ENCODE data around the gene MNS1.
"Not testable (repeated sequence)": the region's sequence is repeated elsewhere in the genome, so short reads cannot be mapped to it uniquely, and the experiment has no call there.

Gene MNS1

DNA sequence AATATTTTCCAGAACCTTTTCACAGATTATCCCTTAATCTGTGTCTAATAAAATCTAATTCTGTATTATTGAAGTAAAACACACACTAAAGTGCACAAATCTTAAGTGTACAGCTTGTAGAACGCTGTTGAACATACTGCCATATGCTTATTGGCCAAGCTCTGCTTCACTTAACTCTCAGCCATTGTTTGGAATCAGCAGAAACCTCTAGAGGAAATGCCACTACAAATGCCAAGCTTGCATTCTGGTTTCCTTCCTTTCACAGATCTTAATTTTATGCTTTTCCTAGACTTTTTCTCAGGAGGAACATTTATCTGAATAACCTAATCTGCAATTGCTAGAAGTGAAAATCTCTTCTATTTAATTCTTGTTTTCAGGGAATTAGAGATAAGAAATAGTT lies 10.1 kb downstream of the MNS1 start:
- DNase-seq (ENCODE audit: low read depth): no peak

DNA sequence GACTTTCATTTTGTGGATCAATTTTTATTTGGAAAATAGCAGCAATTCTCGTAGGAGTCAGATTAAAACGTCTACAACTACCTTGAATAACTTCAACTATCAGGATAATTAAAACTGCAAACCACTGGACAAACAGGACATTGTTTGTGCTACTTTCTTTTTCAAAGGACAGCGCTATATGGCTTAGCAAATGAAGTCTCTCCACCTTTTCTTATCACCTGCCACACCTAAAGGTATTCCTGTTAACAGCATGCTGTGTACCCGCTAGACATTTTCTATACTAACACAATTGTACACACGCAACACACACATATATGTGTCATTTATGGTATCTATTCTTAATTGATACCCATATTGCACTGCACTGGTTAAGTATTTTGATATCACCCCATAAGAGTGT lies 19.2 kb downstream of the MNS1 start:
- DNase-seq (ENCODE audit: low read depth): no peak

GRCh38 chr15:56442354-56442753 lies 22.6 kb downstream of the MNS1 start:
- DNase-seq (ENCODE audit: low read depth): no peak

DNA sequence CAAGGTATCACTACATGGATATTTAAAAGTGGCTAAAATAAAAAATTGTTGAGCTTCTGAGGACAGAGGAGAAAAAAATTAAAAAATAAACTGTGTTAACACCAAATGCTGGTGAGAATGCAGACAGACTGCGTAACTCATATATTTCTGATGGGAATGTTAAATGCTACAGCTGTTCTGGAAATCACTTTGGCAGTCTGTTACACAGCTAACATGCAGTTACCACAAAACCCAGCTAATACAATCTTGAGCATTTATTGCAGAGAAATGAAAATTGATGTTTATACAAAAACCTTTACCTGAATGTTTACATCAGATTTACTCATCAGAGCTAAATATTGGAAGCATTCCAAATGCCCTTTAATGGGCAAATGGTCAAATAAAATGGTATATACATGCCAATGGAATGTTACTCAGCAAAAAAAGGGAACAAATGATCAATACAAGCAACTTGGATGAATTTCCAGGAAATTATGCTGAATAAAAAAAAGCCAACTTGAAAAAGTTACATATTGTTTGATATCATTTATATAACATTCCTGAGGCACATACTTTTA lies 24.6 kb downstream of the MNS1 start:
- DNase-seq (ENCODE audit: low read depth): no peak

DNA sequence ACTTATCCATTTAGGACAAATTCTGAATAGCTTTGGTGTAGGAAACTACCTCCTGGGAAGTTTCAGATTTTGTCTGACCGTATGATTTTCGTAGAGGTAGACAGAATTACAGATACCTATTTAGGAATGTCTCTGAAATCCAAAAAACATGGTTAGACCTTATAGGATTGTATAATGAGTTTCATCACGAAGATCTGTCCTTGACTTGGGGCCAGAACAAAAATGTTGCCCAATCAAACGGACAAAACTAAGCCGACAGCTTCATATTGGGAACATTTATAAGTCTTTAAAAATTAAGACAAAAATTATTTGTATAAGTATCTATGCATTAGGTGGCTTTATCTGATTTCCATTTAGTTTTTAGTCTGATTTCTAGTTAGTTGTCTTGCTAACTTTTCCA lies 32.6 kb downstream of the MNS1 start:
- DNase-seq (ENCODE audit: low read depth): no peak

GRCh38 chr15:56428821-56429458 lies 36.0 kb downstream of the MNS1 start:
- DNase-seq (ENCODE audit: low read depth): no peak

DNA sequence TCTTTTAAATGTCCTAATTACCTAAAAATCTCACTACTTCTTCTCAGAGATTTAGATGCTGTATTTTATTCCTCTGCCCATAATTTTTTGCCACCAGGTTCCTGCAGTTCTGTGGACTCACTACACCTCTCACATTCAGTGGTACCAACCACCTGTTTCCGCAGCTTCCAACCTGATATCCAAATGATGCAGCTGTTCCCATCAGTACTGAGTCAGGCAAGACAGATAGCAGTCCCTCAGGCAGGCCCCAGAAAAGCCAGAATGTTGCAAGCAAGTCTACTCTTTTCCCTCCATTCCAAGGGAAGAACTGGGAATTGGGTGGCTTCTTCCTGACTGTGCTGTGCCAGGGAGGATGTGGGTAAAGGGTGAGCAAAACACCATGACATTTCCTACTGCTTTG lies 39.0 kb downstream of the MNS1 start:
- DNase-seq (ENCODE audit: low read depth): no peak

DNA sequence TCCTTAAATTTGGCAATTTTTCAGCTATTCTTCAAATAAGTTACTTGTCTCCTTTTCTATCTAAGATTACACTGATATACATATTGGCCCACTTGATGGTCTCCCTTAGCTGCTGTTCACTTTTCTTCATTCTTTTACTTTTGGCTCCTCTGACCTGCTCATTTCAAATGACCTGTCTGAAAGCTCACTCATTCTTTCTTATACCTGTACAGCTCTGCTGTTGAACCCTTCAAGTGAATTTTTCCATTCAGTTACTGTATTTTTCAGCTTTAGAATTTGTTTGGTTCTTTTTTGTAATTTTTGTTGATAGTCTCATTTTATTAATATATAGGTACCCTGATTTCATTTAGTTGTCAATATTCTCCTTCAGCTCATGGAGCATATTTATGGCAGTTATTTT lies 39.7 kb downstream of the MNS1 start:
- DNase-seq (ENCODE audit: low read depth): no peak

- not testable (repeated sequence) for DNase-seq (ENCODE audit: low read depth)
Measured at GRCh38 chr15:56413114-56413733, 51.7 kb downstream of the MNS1 start.

DNA sequence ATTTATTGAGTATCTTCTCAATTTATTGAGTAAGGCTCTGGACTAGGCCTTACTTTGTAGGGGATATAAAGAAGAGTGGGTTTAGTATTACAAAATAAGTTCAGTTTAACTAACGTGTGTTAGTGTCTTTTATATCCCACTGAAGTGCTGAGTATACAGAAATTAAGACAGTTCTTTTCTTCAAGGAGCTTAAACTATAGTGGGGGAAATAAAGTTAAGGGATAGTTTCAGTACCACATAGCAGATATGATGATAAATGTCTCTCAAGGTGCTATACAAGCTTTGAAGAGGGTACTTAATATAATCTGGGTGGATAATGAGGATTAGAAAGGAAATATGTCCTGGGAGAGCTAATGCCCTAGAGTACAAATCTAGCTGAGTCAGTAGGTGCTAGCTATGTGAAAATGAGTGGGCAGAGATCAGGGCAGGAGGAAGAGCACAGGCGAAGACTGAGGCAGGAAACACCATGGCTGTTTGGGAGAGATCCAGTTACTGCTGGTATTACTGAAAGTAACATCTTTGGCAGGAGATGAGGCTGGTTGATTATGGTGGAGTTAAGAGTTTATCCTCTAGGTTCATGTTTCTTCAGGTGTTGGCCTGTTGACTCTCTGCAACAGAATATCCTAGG lies 53.7 kb downstream of the MNS1 start:
- DNase-seq (ENCODE audit: low read depth): no peak

DNA sequence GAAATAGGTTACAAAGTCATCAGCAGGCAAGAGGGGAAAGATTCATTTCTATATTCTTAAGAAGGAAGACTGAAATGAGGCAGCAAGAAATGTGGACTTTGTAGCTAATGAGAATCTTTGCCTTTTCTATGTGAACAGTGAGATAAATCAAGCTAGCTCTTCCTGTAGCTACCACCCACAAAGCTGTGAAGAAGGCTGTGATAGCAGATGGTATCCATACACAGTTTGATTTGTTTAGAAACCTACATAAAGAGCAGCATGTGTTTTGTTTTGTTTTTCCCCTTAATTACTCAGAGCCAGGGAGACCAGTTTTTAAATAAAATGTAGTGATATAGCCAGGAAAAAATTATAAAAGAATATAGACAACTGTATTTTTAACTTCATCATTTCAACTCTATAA lies 54.2 kb downstream of the MNS1 start:
- DNase-seq (ENCODE audit: low read depth): no peak

DNA sequence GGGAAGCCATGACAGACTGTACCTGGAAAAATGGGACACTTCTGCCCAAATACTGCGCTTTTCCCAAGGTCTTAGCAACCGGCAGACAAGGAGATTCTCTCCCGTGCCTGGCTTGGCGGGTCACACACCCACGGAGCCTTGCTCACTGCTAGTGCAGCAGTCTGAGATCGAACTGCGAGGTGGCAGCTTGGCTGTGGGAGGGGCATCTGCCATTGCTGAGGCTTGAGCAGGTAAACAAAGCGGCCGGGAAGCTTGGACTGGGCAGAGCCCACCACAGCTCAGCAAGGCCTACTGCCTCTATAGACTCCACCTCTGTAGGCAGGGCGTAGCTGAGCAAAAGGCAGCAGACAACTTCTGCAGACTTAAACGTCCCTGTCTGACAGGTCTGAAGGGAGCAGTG lies 65.7 kb downstream of the MNS1 start:
- DNase-seq (ENCODE audit: low read depth): not testable (repeated sequence)

GRCh38 chr15:56397325-56397724 lies 67.6 kb downstream of the MNS1 start:
- not testable (repeated sequence) for DNase-seq (ENCODE audit: low read depth)

DNA sequence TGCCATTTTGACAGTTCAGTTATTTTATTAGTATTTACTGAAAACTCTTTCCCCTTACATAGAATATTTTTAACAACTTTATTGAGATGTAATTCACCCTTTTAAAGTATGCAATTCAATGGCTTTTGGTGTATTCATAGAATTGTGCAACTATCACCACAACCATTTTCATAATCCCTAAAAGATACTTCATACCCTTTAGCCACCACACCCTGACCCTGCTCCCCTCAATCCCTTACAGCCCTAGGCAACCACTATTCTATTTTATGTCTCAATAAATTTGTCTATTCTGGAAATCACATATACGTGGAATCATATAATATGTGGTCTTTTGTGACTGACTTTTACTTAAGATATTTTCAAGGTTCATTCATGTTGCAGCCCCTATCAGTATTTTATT lies 70.0 kb downstream of the MNS1 start:
- DNase-seq (ENCODE audit: low read depth): no peak

- no peak for DNase-seq (ENCODE audit: low read depth)
Measured at GRCh38 chr15:56393277-56393676, 71.7 kb downstream of the MNS1 start.

DNA sequence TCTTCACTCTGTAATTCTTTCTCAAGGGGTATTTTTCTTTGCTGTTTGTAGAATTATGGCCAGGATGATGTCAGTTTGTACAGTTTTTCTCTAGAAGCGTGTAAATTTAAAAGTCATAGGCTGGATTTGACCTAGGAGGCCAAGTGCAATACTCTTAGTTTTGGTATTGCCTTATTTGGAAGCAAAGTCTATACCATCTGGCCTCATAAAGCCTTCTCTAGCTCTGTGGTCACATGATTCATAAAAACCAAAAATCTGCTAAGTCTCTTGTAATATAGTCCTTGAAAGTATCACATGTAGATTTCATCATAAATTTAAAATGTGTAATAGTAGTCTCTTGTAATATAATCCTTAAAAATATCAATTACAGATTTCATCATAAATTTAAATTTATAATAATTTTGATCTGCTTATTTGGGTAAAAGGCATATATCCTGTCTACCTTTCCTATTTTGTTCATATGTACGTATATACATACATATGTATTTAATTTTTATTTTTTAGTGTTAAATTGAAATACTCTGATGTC lies 74.1 kb downstream of the MNS1 start:
- no peak for DNase-seq (ENCODE audit: low read depth)

DNA sequence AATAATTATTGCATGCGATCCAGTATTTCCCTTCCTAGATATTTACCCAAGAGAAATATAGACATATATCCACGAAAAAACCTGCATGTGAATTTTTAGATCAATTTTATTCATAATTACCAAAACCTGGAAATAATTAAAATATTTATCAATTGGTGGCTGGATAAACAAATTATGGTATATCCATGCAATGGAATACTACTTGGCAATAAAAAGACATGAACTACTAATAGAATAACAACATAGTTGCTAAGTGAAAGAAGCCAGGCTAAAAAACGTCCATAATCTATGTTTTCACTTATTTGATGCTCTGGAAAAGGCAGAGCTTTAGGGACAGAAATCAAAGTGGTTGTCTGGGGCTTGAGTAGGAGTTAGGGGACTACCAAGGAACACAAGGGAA lies 79.0 kb downstream of the MNS1 start:
- no peak for DNase-seq (ENCODE audit: low read depth)

DNA sequence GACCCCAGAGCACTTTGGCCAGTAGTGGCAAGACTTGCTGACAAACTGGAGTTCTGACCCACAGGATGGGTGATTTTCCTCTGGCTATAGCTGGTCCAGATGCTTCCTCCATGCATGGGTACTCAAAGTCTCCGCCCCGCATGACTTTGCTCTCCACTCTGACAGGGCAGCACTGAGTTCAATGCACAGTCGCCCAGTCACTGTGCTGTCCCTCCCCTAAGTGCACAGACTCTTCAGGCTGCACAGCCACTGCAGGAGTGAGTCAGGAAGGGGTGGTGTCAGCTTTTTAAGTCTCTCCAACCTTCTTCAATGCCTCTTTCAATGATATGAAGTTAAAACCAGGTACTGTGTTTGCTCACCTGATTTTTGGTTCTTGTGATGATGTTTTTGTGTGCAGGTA lies 81.9 kb downstream of the MNS1 start:
- no peak for DNase-seq (ENCODE audit: low read depth)
